Fibroblast of pulmonary artery (primary cell): ENCODE measurements around the gene PLA2G4D.
"Not testable (repeated sequence)": the region's sequence is repeated elsewhere in the genome, so short reads cannot be mapped to it uniquely, and the experiment has no call there.

Experiments used
- DNase-seq: peaks from one replicate; pipeline ENCODE4 v3.0.0-alpha.2; 2010; ENCODE audit warnings: low read depth
- H3K4me3 ChIP-seq: replicated peaks from 2 replicates; pipeline ENCODE4 v1.5.1; 2011; ENCODE audit warnings: low read depth, mild to moderate bottlenecking, control low read depth, low read length, moderate library complexity
- CTCF ChIP-seq: IDR thresholded peaks from 2 replicates; pipeline ENCODE4 v1.5.1; 2011; ENCODE audit warnings: mild to moderate bottlenecking, control low read depth, low read length, inconsistent platforms; ENCODE audit errors: missing control alignments

Gene PLA2G4D

GRCh38 chr15:42092398-42093318, 1.7 kb downstream of the PLA2G4D start:
- no peak for DNase-seq
- no peak overlapping the region for H3K4me3 ChIP-seq
- TF ChIP-seq CTCF = no peak

GRCh38 chr15:42091753-42092397, 2.5 kb downstream of the PLA2G4D start:
- DNase-seq, H3K4me3 ChIP-seq: not testable (repeated sequence)

GRCh38 chr15:42090781-42091180, 3.6 kb downstream of the PLA2G4D start:
- TF ChIP-seq CTCF = no peak
- DNase-seq = no peak
- H3K4me3 ChIP-seq = no peak overlapping the region

GRCh38 chr15:42090370-42090769, 4.0 kb downstream of the PLA2G4D start:
- DNase-seq = no peak
- TF ChIP-seq CTCF = no peak
- no peak overlapping the region for H3K4me3 ChIP-seq

GRCh38 chr15:42089942-42090341, 4.4 kb downstream of the PLA2G4D start:
- TF ChIP-seq CTCF = no peak
- no peak overlapping the region for H3K4me3 ChIP-seq
- no peak for DNase-seq

- H3K4me3 ChIP-seq = no peak overlapping the region
- DNase-seq = no peak
- TF ChIP-seq CTCF = no peak
Observed at GRCh38 chr15:42088801-42089640, 5.3 kb downstream of the PLA2G4D start.
